K562 (cell line): ENCODE results near the gene PRDX3. TPM values are rescaled to one million over a fixed set of nuclear protein-coding genes. Genes with fewer than 3 reads are reported as not detected.

ENCODE experiments used
- ATAC-seq: fragments of 200-7000 bp; cut with Tn5 transposase; 3 replicates; pipeline ENCODE4 v1.9.1; 2020; ENCODE audit warnings: moderate library complexity
- BruUV-seq: library from RNA; stranded (reverse); fragments of 400-500 nt; replicated peaks from 2 replicates; lab custom pipeline; 2021; lab: Mats Ljungman, UMichigan
- CTCF ChIA-PET: fragments of 300-600 bp; formaldehyde crosslinking; extraction: SDS; loops from one replicate; lab custom pipeline; 2021; ENCODE audit warnings: low intra/inter-chr PET ratio; lab: Yijun Ruan, JAX
- POLR2A ChIA-PET: fragments of 300-600, 350-650 bp; sonication (Branson Sonifier 250); formaldehyde crosslinking; extraction: SDS; loops from one replicate; lab custom pipeline; 2021; ENCODE audit warnings: antibody characterized with exemption, inconsistent platforms; lab: Yijun Ruan, JAX
- DNase-seq, 4 experiments: peaks; one replicate each; pipeline versions ENCODE4 v3.0.0 to v3.0.0-alpha.2; 2011 to 2018; ENCODE audit warnings: low spot score in 3 of 4, mixed read lengths in 3 of 4; ENCODE audit errors: extremely low read depth in 1 of 4
- FAIRE-seq: peaks from 2 replicates; lab custom pipeline; 2011; peaks lifted over from hg19 to GRCh38; lab: Jason Lieb, UNC
- H2AFZ ChIP-seq: 2 replicates; pipeline ENCODE4 v1.6.0; 2011; ENCODE audit warnings: low read depth, low read length, control low read depth, inconsistent platforms
- H3K27ac ChIP-seq: fragments of 200-600 bp; 3 replicates; pipeline ENCODE4 v1.8.0; 2011; ENCODE audit warnings: low read depth, mild to moderate bottlenecking, control low read depth, inconsistent platforms, low read length, moderate library complexity, mixed read lengths; ENCODE audit errors: extremely low read depth
- H3K27me3 ChIP-seq, 2 experiments: fragments of 300-600 bp in 1 of 2; 2 replicates in 1 of 2; 3 replicates in 1 of 2; pipeline versions ENCODE4 v1.6.0 to v1.8.0; 2011; ENCODE audit warnings: inconsistent platforms in 2 of 2, low read length in 2 of 2, mild to moderate bottlenecking in 1 of 2, mixed read lengths in 1 of 2, moderate library complexity in 1 of 2; ENCODE audit not compliant: control insufficient read depth in 2 of 2, insufficient read depth in 2 of 2
- H3K36me3 ChIP-seq: fragments of 300-600 bp; 3 replicates; pipeline ENCODE4 v1.8.0; 2011; ENCODE audit warnings: mild to moderate bottlenecking, low read length, inconsistent platforms; ENCODE audit not compliant: control insufficient read depth, insufficient read depth
- H3K4me1 ChIP-seq, 2 experiments: fragments of 200-600 bp in 1 of 2; replicated peaks in 1 of 2; 2 replicates in 1 of 2; 3 replicates in 1 of 2; pipeline versions ENCODE4 v1.5.1 to v1.8.0; 2011; ENCODE audit warnings: inconsistent platforms in 2 of 2, low read length in 2 of 2, mild to moderate bottlenecking in 1 of 2, mixed read lengths in 1 of 2, moderate library complexity in 1 of 2; ENCODE audit not compliant: control insufficient read depth in 2 of 2, insufficient read depth in 2 of 2
- H3K4me2 ChIP-seq: 2 replicates; pipeline ENCODE4 v1.6.1; 2011; ENCODE audit warnings: low read length, control low read depth, inconsistent platforms, mixed read lengths; ENCODE audit not compliant: insufficient read depth
- H3K4me3 ChIP-seq: fragments of 200-600 bp; sonication (generic), shearing (Covaris generic); 2 replicates; pipeline ENCODE4 v1.5.1; 2016; ENCODE audit warnings: control low read depth, inconsistent platforms
- H3K79me2 ChIP-seq: fragments of 200-600 bp; 3 replicates; pipeline ENCODE4 v1.8.0; 2011; ENCODE audit warnings: low read length, inconsistent platforms; ENCODE audit not compliant: control insufficient read depth, insufficient read depth
- H3K9ac ChIP-seq, 2 experiments: 2 replicates each; pipeline versions ENCODE4 v1.6.0 to v1.6.1; 2011; ENCODE audit warnings: low read depth in 2 of 2, low read length in 2 of 2, control low read depth in 1 of 2, inconsistent platforms in 1 of 2, mild to moderate bottlenecking in 1 of 2, mixed read lengths in 1 of 2; ENCODE audit not compliant: insufficient read depth in 1 of 2
- H3K9me1 ChIP-seq: one replicate; pipeline ENCODE4 v1.6.0; 2011; ENCODE audit warnings: inconsistent platforms, mild to moderate bottlenecking, low read length, moderate library complexity; ENCODE audit not compliant: control insufficient read depth, insufficient read depth
- H3K9me3 ChIP-seq: replicated peaks from 2 replicates; pipeline ENCODE4 v1.5.1; 2011; ENCODE audit warnings: low read depth, low read length, inconsistent platforms; ENCODE audit not compliant: control insufficient read depth, insufficient read depth
- H4K20me1 ChIP-seq: replicated peaks from 2 replicates; pipeline ENCODE4 v1.6.1; 2011; ENCODE audit warnings: low read length, inconsistent platforms, mixed read lengths; ENCODE audit not compliant: control insufficient read depth, insufficient read depth
- CEBPB ChIP-seq: fragments of 450-650 bp; IDR thresholded peaks from 2 replicates; pipeline ENCODE4 v1.6.1; 2016; ENCODE audit warnings: missing genetic modification characterization, missing compliant biosample characterization
- GTF2F1 ChIP-seq: IDR thresholded peaks from 2 replicates; pipeline ENCODE4 v1.6.1; 2011; ENCODE audit warnings: low read depth, low read length, improper control_type of control experiment
- HBP1 ChIP-seq: fragments of 450-650 bp; formaldehyde crosslinking; IDR thresholded peaks from 2 replicates; pipeline ENCODE4 v1.4.0; 2022; ENCODE audit warnings: missing genetic modification characterization
- POLR3A ChIP-seq: IDR thresholded peaks from 2 replicates; pipeline ENCODE4 v1.6.1; 2011; ENCODE audit warnings: borderline replicate concordance, mild to moderate bottlenecking, moderate library complexity; ENCODE audit not compliant: insufficient read length, insufficient read depth; ENCODE audit errors: extremely low read depth
- SMAD3 ChIP-seq: fragments of 450-650 bp; formaldehyde crosslinking; conservative IDR thresholded peaks from 2 replicates; pipeline ENCODE4 v1.4.0; 2020; ENCODE audit warnings: mild to moderate bottlenecking
- ZC3H4 ChIP-seq: sonication (generic); formaldehyde crosslinking; IDR thresholded peaks from 2 replicates; pipeline ENCODE4 v1.9.0; 2021; ENCODE audit warnings: missing genetic modification reagents, borderline replicate concordance
- ZNF24 ChIP-seq: fragments of 450-650 bp; IDR thresholded peaks from 2 replicates; pipeline ENCODE4 v1.6.1; 2016
- ZNF277 ChIP-seq: fragments of 250-450 bp; sonication (Bioruptor Pico); IDR thresholded peaks from 2 replicates; pipeline ENCODE4 v1.8.0; 2022; ENCODE audit warnings: inconsistent platforms, mild to moderate bottlenecking, moderate library complexity, borderline replicate concordance
- ZNF408 ChIP-seq: fragments of 250-450 bp; sonication (Bioruptor Pico); IDR thresholded peaks from 2 replicates; pipeline ENCODE4 v1.4.0; 2020; ENCODE audit warnings: low read depth, mild to moderate bottlenecking, moderate library complexity
- ZNF77 ChIP-seq: fragments of 250-450 bp; sonication (Bioruptor Pico); IDR thresholded peaks from 2 replicates; pipeline ENCODE4 v1.5.0; 2020
- WGBS: fragments of 100-300 bp; shearing (Covaris generic); methylation state at CpG from one replicate; pipeline ENCODE4 v1.1.6; 2016; ENCODE audit warnings: low coverage, mixed read lengths; ENCODE audit not compliant: insufficient coverage; ENCODE audit errors: missing lambda C conversion rate; 5-methylcytosine and 5-hydroxymethylcytosine counted together
- in situ Hi-C: fragments of 300-500 bp; cut with MboI; formaldehyde crosslinking; loops from 4 replicates; pipeline ENCODE4 v1.15.0; 2018; ENCODE audit warnings: inconsistent platforms, mixed read lengths
- intact Hi-C: fragments of 100-400 bp; cut with micrococcal nuclease; formaldehyde crosslinking; loops from 2 replicates; pipeline ENCODE4 v1.14.2; 2022
- polyA plus RNA-seq, 8 experiments: library from polyadenylated mRNA; depleted of rRNA in 4 of 8; stranded (reverse) in 5 of 8; unstranded in 3 of 8; fragments of >200 nt; fragmentation: Nextera tagmentation in 2 of 8; fragmentation: Illumina TruSeq in 1 of 8; extraction: Ambion mirVana in 2 of 8; extraction: Trizol in 1 of 8; gene quantifications; 2 replicates each; pipeline versions ENCODE4 v1.2.1 to v1.2.3, GENCODE V29; 2011 to 2014; ENCODE audit warnings: inconsistent platforms in 1 of 8, missing spikeins in 1 of 8
- total RNA-seq, 7 experiments: library from RNA; depleted of rRNA in 6 of 7; stranded (reverse); fragments of >200 nt in 6 of 7; fragmentation: Illumina TruSeq in 2 of 7; extraction: Trizol in 2 of 7; gene quantifications; 2 replicates each; pipeline versions ENCODE4 v1.2.1 to v1.2.3, GENCODE V29; 2011 to 2021; ENCODE audit warnings: low replicate concordance in 1 of 7

PRDX3 gene
- total and polyA plus RNA-seq, 9 of the 15 experiments (the other 6 are each of a cell fraction or from before 2014, with no cell fraction given), result 122 to 994 (median 173) TPM

DNA sequence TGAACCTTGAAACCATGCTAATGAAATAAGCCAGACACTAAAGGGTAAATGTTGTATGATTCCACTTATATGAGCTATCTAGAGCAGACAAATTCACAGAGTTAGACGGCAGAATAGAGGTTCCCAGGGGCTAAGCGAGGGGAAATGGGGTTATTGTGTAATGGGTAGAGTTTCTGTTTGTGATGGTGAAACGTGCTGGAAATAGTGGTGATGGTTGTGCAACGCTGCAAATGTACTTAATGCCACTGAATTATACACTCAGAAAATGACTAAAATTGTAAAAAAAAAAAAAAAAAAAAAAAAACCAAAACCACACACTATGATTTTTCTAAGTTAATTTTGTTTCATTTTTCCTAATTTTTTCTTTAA, 43.1 kb downstream of the PRDX3 start:
- no peaks in the 10 kb centered on the region for H3K27me3 ChIP-seq
- peaks cover 36% of the 10 kb centered on the region; the same call in 2 of the 3 replicates for H3K36me3 ChIP-seq
- H2AFZ ChIP-seq, result no peak overlapping the region
- TF ChIP-seq POLR3A (no peak), CEBPB (tag) (peak; percentile 23; the same call in 1 of the 2 replicates)
- H3K9me1 ChIP-seq, result no peaks in the 10 kb centered on the region
- in situ Hi-C loops (no loop called here), intact Hi-C loops (no loop called here)
- H4K20me1 ChIP-seq, result no peaks in the 10 kb centered on the region
- ChIA-PET POLR2A (no interaction called here), CTCF (no interaction called here)
- DNase-seq (no peak), ATAC-seq (no peak), FAIRE-seq (no peak)
- no peak overlapping the region for H3K27ac ChIP-seq
- no peaks in the 10 kb centered on the region for H3K79me2 ChIP-seq
- no peak overlapping the region for H3K4me2 ChIP-seq
- peaks cover 8 to 13% of the 10 kb centered on the region in 2 experiments for H3K4me1 ChIP-seq
- no peaks in the 10 kb centered on the region for H3K9me3 ChIP-seq
- WGBS, result 79% methylated on average over 4 of the region's 4 CpGs
- BruUV-seq, result no TSS peak
- no peak overlapping the region for H3K9ac ChIP-seq
- H3K4me3 ChIP-seq, result no peak overlapping the region

DNA sequence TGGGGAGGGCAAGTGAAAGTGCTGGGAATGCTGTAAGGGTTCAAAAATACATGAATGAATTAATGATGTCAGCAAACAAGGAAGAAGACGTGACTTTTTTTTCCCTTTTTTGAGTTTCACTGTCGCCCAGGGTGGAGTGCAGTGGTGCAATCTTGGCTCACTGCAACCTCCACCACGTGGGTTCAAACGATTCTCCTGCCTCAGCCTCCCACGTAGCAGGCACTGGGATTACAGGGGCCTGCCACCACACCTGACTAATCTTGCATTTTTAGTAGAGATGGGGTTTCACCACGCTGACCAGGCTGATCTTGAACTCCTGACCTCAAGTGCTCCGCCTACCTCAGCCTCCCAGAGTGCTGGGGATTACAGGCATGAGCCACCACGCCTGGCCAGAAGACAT, 44.7 kb downstream of the PRDX3 start:
- WGBS, result 36% methylated on average over 7 of the region's 8 CpGs
- no peak overlapping the region for H3K9ac ChIP-seq
- H3K9me1 ChIP-seq, result no peaks in the 10 kb centered on the region
- DNase-seq (peak in 1 of 4 experiments; percentile 34), FAIRE-seq (no peak), ATAC-seq (no peak)
- H3K4me3 ChIP-seq, result no peak overlapping the region
- no TSS peak for BruUV-seq
- in situ Hi-C loops, result no loop called here
- no peak overlapping the region for H3K4me2 ChIP-seq
- H4K20me1 ChIP-seq, result no peaks in the 10 kb centered on the region
- TF ChIP-seq ZNF277 (CRISPR knock-in tag) (no peak), SMAD3 (CRISPR knock-in tag) (no peak), ZNF24 (peak; percentile 46; the same call in 1 of the 2 replicates), GTF2F1 (no peak), ZNF77 (no peak), ZNF408 (no peak), ZC3H4 (no peak), HBP1 (CRISPR knock-in tag) (no peak)
- H2AFZ ChIP-seq, result no peak overlapping the region
- H3K9me3 ChIP-seq, result no peaks in the 10 kb centered on the region
- CTCF ChIA-PET, result no interaction called here
- H3K27ac ChIP-seq, result no peak overlapping the region
- H3K79me2 ChIP-seq, result no peaks in the 10 kb centered on the region
- POLR2A ChIA-PET, result no interaction called here
- H3K36me3 ChIP-seq, result peaks cover 26% of the 10 kb centered on the region; the same call in 2 of the 3 replicates
- H3K27me3 ChIP-seq, result no peaks in the 10 kb centered on the region
- intact Hi-C loops, result no loop called here
- peaks cover 9 to 15% of the 10 kb centered on the region in 2 experiments for H3K4me1 ChIP-seq
